Body of pancreas (tissue), 4 donors: ENCODE results near the gene EN2.

Source experiments
- CTCF ChIP-seq, 7 experiments: fragments of 450-650 bp in 4 of 7; fragments of 200-600 bp in 3 of 7; sonication (generic) in 3 of 7; IDR thresholded peaks; one replicate each; pipeline ENCODE4 v1.5.1; 2016 to 2019; ENCODE audit warnings: antibody characterized with exemption in 7 of 7
- POLR2A ChIP-seq, 3 donors: fragments of 450-650 bp; IDR thresholded peaks; one replicate each; pipeline ENCODE4 v1.6.1; 2016; ENCODE audit warnings: antibody characterized with exemption in 3 of 3, mild to moderate bottlenecking in 2 of 3

- TF ChIP-seq CTCF (IDR thresholded peaks at IDR 0.05) (no peak), POLR2A (IDR thresholded peaks at IDR 0.05) (no peak)
These were observed 1.2 kb downstream of the EN2 start for GRCh38 chr7:155458878-155459699.
